ENCODE measurements around the gene RGL1.

RGL1 gene

GRCh38 chr1:183931646-183932271 is 126.8 kb downstream of the RGL1 start:
- Histone ChIP-seq H3K27me3 (ENCODE audit: insufficient read depth, low read length, poor library complexity, severe bottlenecking) (no peaks in the 10 kb centered on the region), H3K36me3 (ENCODE audit: insufficient read depth, low read length) (no peaks in the 10 kb centered on the region), H3K4me2 (ENCODE audit: low read depth, low read length, poor library complexity, severe bottlenecking) (no peak overlapping the region), H3K79me2 (ENCODE audit: insufficient read depth, low read length) (no peaks in the 10 kb centered on the region), H4K20me1 (ENCODE audit: insufficient read depth, low read length, poor library complexity, severe bottlenecking) (no peaks in the 10 kb centered on the region), H3K9me3 (ENCODE audit: insufficient read depth, low read depth, low read length) (no peaks in the 10 kb centered on the region), H3K9ac (ENCODE audit: low read depth, low read length, poor library complexity, severe bottlenecking) (no peak overlapping the region), H3K4me3 (ENCODE audit: low read length, poor library complexity, severe bottlenecking) (no peak overlapping the region), H3K4me1 (ENCODE audit: insufficient read depth, low read length, poor library complexity, severe bottlenecking) (peaks cover 3% of the 10 kb centered on the region), H2AFZ (ENCODE audit: low read length) (no peak overlapping the region), H3F3A (ENCODE audit: low read depth) (no peaks in the 10 kb centered on the region), H3K9me2 (replicated peaks; ENCODE audit: low read depth, low read length) (no peaks in the 10 kb centered on the region)
- TF ChIP-seq EZH2phosphoT487 (IDR thresholded peaks at IDR 0.05; ENCODE audit: borderline replicate concordance) (no peak), CTCF (conservative IDR thresholded peaks at IDR 0.05; ENCODE audit: low read length) (no peak)

GRCh38 chr1:183932412-183932811 is 127.5 kb downstream of the RGL1 start:
- H3K9me2 ChIP-seq (replicated peaks; ENCODE audit: low read depth, low read length): no peaks in the 10 kb centered on the region
- TF ChIP-seq CTCF (conservative IDR thresholded peaks at IDR 0.05; ENCODE audit: low read length) (no peak), EZH2phosphoT487 (IDR thresholded peaks at IDR 0.05; ENCODE audit: borderline replicate concordance) (no peak)
- no peak overlapping the region for H3K4me2 ChIP-seq (ENCODE audit: low read depth, low read length, poor library complexity, severe bottlenecking)
- no peaks in the 10 kb centered on the region for H3K27me3 ChIP-seq (ENCODE audit: insufficient read depth, low read length, poor library complexity, severe bottlenecking)
- no peak overlapping the region for H2AFZ ChIP-seq (ENCODE audit: low read length)
- no peaks in the 10 kb centered on the region for H4K20me1 ChIP-seq (ENCODE audit: insufficient read depth, low read length, poor library complexity, severe bottlenecking)
- H3K36me3 ChIP-seq (ENCODE audit: insufficient read depth, low read length): no peaks in the 10 kb centered on the region
- no peak overlapping the region for H3K9ac ChIP-seq (ENCODE audit: low read depth, low read length, poor library complexity, severe bottlenecking)
- H3F3A ChIP-seq (ENCODE audit: low read depth): no peaks in the 10 kb centered on the region
- H3K4me3 ChIP-seq (ENCODE audit: low read length, poor library complexity, severe bottlenecking): no peak overlapping the region
- H3K79me2 ChIP-seq (ENCODE audit: insufficient read depth, low read length): no peaks in the 10 kb centered on the region
- H3K9me3 ChIP-seq (ENCODE audit: insufficient read depth, low read depth, low read length): no peaks in the 10 kb centered on the region
- H3K4me1 ChIP-seq (ENCODE audit: insufficient read depth, low read length, poor library complexity, severe bottlenecking): peaks cover 3% of the 10 kb centered on the region

- H4K20me1 ChIP-seq (ENCODE audit: insufficient read depth, low read length, poor library complexity, severe bottlenecking): no peaks in the 10 kb centered on the region
- H3K4me2 ChIP-seq (ENCODE audit: low read depth, low read length, poor library complexity, severe bottlenecking): no peak overlapping the region
- H3K9ac ChIP-seq (ENCODE audit: low read depth, low read length, poor library complexity, severe bottlenecking): no peak overlapping the region
- H3K27me3 ChIP-seq (ENCODE audit: insufficient read depth, low read length, poor library complexity, severe bottlenecking): no peaks in the 10 kb centered on the region
- no peaks in the 10 kb centered on the region for H3K79me2 ChIP-seq (ENCODE audit: insufficient read depth, low read length)
- no peaks in the 10 kb centered on the region for H3F3A ChIP-seq (ENCODE audit: low read depth)
- H3K4me3 ChIP-seq (ENCODE audit: low read length, poor library complexity, severe bottlenecking): no peak overlapping the region
- H3K36me3 ChIP-seq (ENCODE audit: insufficient read depth, low read length): no peaks in the 10 kb centered on the region
- H2AFZ ChIP-seq (ENCODE audit: low read length): no peak overlapping the region
- H3K9me3 ChIP-seq (ENCODE audit: insufficient read depth, low read depth, low read length): no peaks in the 10 kb centered on the region
- TF ChIP-seq EZH2phosphoT487 (IDR thresholded peaks at IDR 0.05; ENCODE audit: borderline replicate concordance) (no peak), CTCF (conservative IDR thresholded peaks at IDR 0.05; ENCODE audit: low read length) (no peak)
- peaks cover 3% of the 10 kb centered on the region for H3K4me1 ChIP-seq (ENCODE audit: insufficient read depth, low read length, poor library complexity, severe bottlenecking)
- H3K9me2 ChIP-seq (replicated peaks; ENCODE audit: low read depth, low read length): no peaks in the 10 kb centered on the region
Observed at GRCh38 chr1:183933528-183934179, 128.7 kb downstream of the RGL1 start.
